IMR-90 (cell line): ENCODE data around the gene IL16. TPM values are rescaled to one million over a fixed set of nuclear protein-coding genes. Genes with fewer than 3 reads are reported as not detected.

Source experiments
- ATAC-seq: fragments of 200-7000 bp; cut with Tn5 transposase; 2 replicates; pipeline ENCODE4 v1.9.1; 2020; ENCODE audit warnings: low read depth, mild to moderate bottlenecking, moderate library complexity
- BruUV-seq: library from RNA; stranded (reverse); fragments of 400-500 nt; replicated peaks from 2 replicates; lab custom pipeline; 2021; lab: Mats Ljungman, UMichigan
- CTCF ChIA-PET: fragments of 300-600 bp; formaldehyde crosslinking; extraction: SDS; loops from one replicate; lab custom pipeline; 2021; ENCODE audit warnings: antibody characterized with exemption; lab: Yijun Ruan, JAX
- POLR2A ChIA-PET: fragments of 300-600 bp; sonication (Branson Sonifier 250); formaldehyde crosslinking; loops from one replicate; lab custom pipeline; 2022; ENCODE audit warnings: antibody characterized with exemption; ENCODE audit not compliant: unreplicated experiment; lab: Charles Lee
- DNase-seq: peaks from one replicate; pipeline ENCODE4 v3.0.0; 2013
- H2AFZ ChIP-seq: replicated peaks from 2 replicates; pipeline ENCODE3; 2013; ENCODE audit warnings: low read length, mild to moderate bottlenecking; ENCODE audit not compliant: poor library complexity
- H2AK5ac ChIP-seq: 2 replicates; pipeline ENCODE4 v1.6.1; 2013; ENCODE audit warnings: low read depth, low read length, inconsistent platforms
- H2AK9ac ChIP-seq: replicated peaks from 2 replicates; pipeline ENCODE3; 2013; ENCODE audit warnings: mild to moderate bottlenecking, low read depth, low read length, moderate library complexity; ENCODE audit not compliant: poor library complexity
- H2BK120ac ChIP-seq: 2 replicates; pipeline ENCODE4 v1.6.1; 2013; ENCODE audit warnings: low read depth, low read length, inconsistent platforms
- H2BK15ac ChIP-seq: 3 replicates; pipeline ENCODE4 v1.6.1; 2013; ENCODE audit warnings: low read depth, low read length, inconsistent platforms
- H2BK20ac ChIP-seq: 2 replicates; pipeline ENCODE4 v1.6.1; 2013; ENCODE audit warnings: low read depth, mild to moderate bottlenecking, inconsistent platforms, low read length, moderate library complexity
- H2BK5ac ChIP-seq: 2 replicates; pipeline ENCODE4 v1.6.1; 2013; ENCODE audit warnings: mild to moderate bottlenecking, low read depth, low read length, inconsistent platforms; ENCODE audit not compliant: poor library complexity, severe bottlenecking
- H3K14ac ChIP-seq: replicated peaks from 2 replicates; pipeline ENCODE4 v1.6.1; 2013; ENCODE audit warnings: low read depth, low read length, inconsistent platforms
- H3K18ac ChIP-seq: 2 replicates; pipeline ENCODE4 v1.6.1; 2013; ENCODE audit warnings: low read depth, low read length, control low read depth
- H3K23ac ChIP-seq: 2 replicates; pipeline ENCODE4 v1.6.1; 2013; ENCODE audit warnings: low read depth, low read length, inconsistent platforms
- H3K27ac ChIP-seq: 2 replicates; pipeline ENCODE4 v1.5.1; 2013; ENCODE audit warnings: mild to moderate bottlenecking, control low read depth, low read length; ENCODE audit not compliant: insufficient read depth
- H3K27me3 ChIP-seq: 2 replicates; pipeline ENCODE4 v1.6.1; 2013; ENCODE audit warnings: low read length; ENCODE audit not compliant: control insufficient read depth, insufficient read depth
- H3K36me3 ChIP-seq: 2 replicates; pipeline ENCODE4 v1.6.1; 2013; ENCODE audit warnings: low read length, mixed read lengths; ENCODE audit not compliant: control insufficient read depth, insufficient read depth
- H3K4ac ChIP-seq: 2 replicates; pipeline ENCODE4 v1.6.1; 2013; ENCODE audit warnings: low read depth, low read length, inconsistent platforms
- H3K4me1 ChIP-seq: 2 replicates; pipeline ENCODE4 v1.6.1; 2013; ENCODE audit warnings: low read length, mixed read lengths; ENCODE audit not compliant: control insufficient read depth, insufficient read depth
- H3K4me2 ChIP-seq: 2 replicates; pipeline ENCODE4 v1.6.1; 2013; ENCODE audit warnings: low read depth, mild to moderate bottlenecking, control low read depth, low read length, moderate library complexity
- H3K4me3 ChIP-seq: 2 replicates; pipeline ENCODE4 v1.5.1; 2013; ENCODE audit warnings: low read depth, mild to moderate bottlenecking, control low read depth, low read length, moderate library complexity; ENCODE audit not compliant: insufficient read depth
- H3K56ac ChIP-seq: 2 replicates; pipeline ENCODE4 v1.6.1; 2013; ENCODE audit warnings: low read length, inconsistent platforms; ENCODE audit not compliant: insufficient read depth; ENCODE audit errors: extremely low read depth
- H3K79me1 ChIP-seq, 2 experiments: 2 replicates each; pipeline ENCODE4 v1.6.1; 2013; ENCODE audit warnings: low read length in 2 of 2, inconsistent platforms in 1 of 2, low read depth in 1 of 2
- H3K9ac ChIP-seq: 2 replicates; pipeline ENCODE4 v1.6.1; 2013; ENCODE audit warnings: low read depth, low read length, control low read depth
- H3K9me1 ChIP-seq: 2 replicates; pipeline ENCODE4 v1.6.1; 2013; ENCODE audit warnings: low read length, inconsistent platforms; ENCODE audit not compliant: insufficient read depth
- H3K9me3 ChIP-seq: 2 replicates; pipeline ENCODE4 v1.6.1; 2013; ENCODE audit warnings: low read length; ENCODE audit not compliant: control insufficient read depth, insufficient read depth
- H4K20me1 ChIP-seq: 2 replicates; pipeline ENCODE4 v1.6.1; 2013; ENCODE audit warnings: low read length, inconsistent platforms; ENCODE audit not compliant: insufficient read depth
- H4K5ac ChIP-seq: 2 replicates; pipeline ENCODE4 v1.6.1; 2013; ENCODE audit warnings: mild to moderate bottlenecking, low read depth, low read length, control low read depth
- H4K8ac ChIP-seq, 2 experiments: 2 replicates each; pipeline ENCODE4 v1.6.1; 2013; ENCODE audit warnings: low read depth in 2 of 2, low read length in 2 of 2, control low read depth in 1 of 2, inconsistent platforms in 1 of 2
- H4K91ac ChIP-seq: 2 replicates; pipeline ENCODE4 v1.6.1; 2013; ENCODE audit warnings: low read depth, low read length, inconsistent platforms; ENCODE audit not compliant: insufficient read depth
- CEBPB ChIP-seq: IDR thresholded peaks from 2 replicates; pipeline ENCODE4 v1.6.1; 2012; ENCODE audit warnings: low read depth, low read length, improper control_type of control experiment
- CHD1 ChIP-seq: IDR thresholded peaks from 2 replicates; pipeline ENCODE4 v1.6.1; 2012; ENCODE audit warnings: low read depth, low read length, improper control_type of control experiment
- CTCF ChIP-seq: conservative IDR thresholded peaks from 2 replicates; pipeline ENCODE4 v1.5.1; 2012; ENCODE audit warnings: mild to moderate bottlenecking, low read depth, low read length, improper control_type of control experiment
- ELK1 ChIP-seq: fragments of 150-350 bp; IDR thresholded peaks from 2 replicates; pipeline ENCODE4 v1.6.1; 2016; ENCODE audit warnings: low read depth, mild to moderate bottlenecking, low read length, moderate library complexity, borderline replicate concordance
- MAFK ChIP-seq: IDR thresholded peaks from 2 replicates; pipeline ENCODE4 v1.6.1; 2012; ENCODE audit warnings: low read depth, low read length, improper control_type of control experiment
- MAZ ChIP-seq: IDR thresholded peaks from 2 replicates; pipeline ENCODE4 v1.6.1; 2012; ENCODE audit warnings: low read depth, mild to moderate bottlenecking, low read length, improper control_type of control experiment, moderate library complexity, borderline replicate concordance
- MXI1 ChIP-seq: IDR thresholded peaks from 2 replicates; pipeline ENCODE4 v1.6.1; 2012; ENCODE audit warnings: low read depth, mild to moderate bottlenecking, low read length, moderate library complexity, borderline replicate concordance
- NFE2L2 ChIP-seq: fragments of 150-350 bp; IDR thresholded peaks from 2 replicates; pipeline ENCODE4 v1.6.1; 2016; ENCODE audit warnings: low read depth, mild to moderate bottlenecking, low read length
- POLR2A ChIP-seq: IDR thresholded peaks from 2 replicates; pipeline ENCODE4 v1.6.1; 2012; ENCODE audit warnings: mild to moderate bottlenecking, low read depth, low read length
- RCOR1 ChIP-seq: IDR thresholded peaks from 2 replicates; pipeline ENCODE4 v1.6.1; 2012; ENCODE audit warnings: mild to moderate bottlenecking, low read length, improper control_type of control experiment; ENCODE audit not compliant: insufficient replicate concordance
- RFX5 ChIP-seq: IDR thresholded peaks from 2 replicates; pipeline ENCODE4 v1.8.0; 2012; ENCODE audit warnings: low read depth, mild to moderate bottlenecking, low read length, moderate library complexity
- SMC3 ChIP-seq: fragments of 150-350 bp; IDR thresholded peaks from 2 replicates; pipeline ENCODE4 v1.6.1; 2016; ENCODE audit warnings: low read depth, mild to moderate bottlenecking, antibody characterized with exemption, low read length, moderate library complexity
- WGBS, 2 experiments: methylation state at CpG; one replicate each; pipeline versions ENCODE4 v1.1.5 to v1.1.7; 2013; ENCODE audit warnings: missing lambda C conversion rate in 2 of 2; ENCODE audit not compliant: insufficient read length in 1 of 2; ENCODE audit errors: extremely low coverage in 2 of 2; 5-methylcytosine and 5-hydroxymethylcytosine counted together
- dilution Hi-C: fragments of 300-500 bp; cut with HindIII; formaldehyde crosslinking; loops from one replicate; pipeline ENCODE4 v1.14.3; 2018; ENCODE audit warnings: low sequenced_read_pairs; ENCODE audit not compliant: unreplicated experiment
- in situ Hi-C: fragments of 300-500 bp; cut with MboI; formaldehyde crosslinking; loops from 3 replicates; pipeline ENCODE4 v1.14.3; 2019; ENCODE audit warnings: low sequenced_read_pairs, inconsistent platforms, mixed read lengths
- intact Hi-C: fragments of 100-400 bp; cut with micrococcal nuclease; formaldehyde crosslinking; loops from 2 replicates; pipeline ENCODE4 v1.10.0; 2022
- polyA plus RNA-seq, 3 experiments: library from polyadenylated mRNA; depleted of rRNA; stranded (reverse); fragments of >200 nt; gene quantifications; 2 replicates each; pipeline ENCODE4 v1.2.3, GENCODE V29; 2012; ENCODE audit warnings: low replicate concordance in 1 of 3
- total RNA-seq: library from RNA; depleted of rRNA; stranded (reverse); fragments of >200 nt; gene quantifications from 2 replicates; pipeline ENCODE4 v1.2.3, GENCODE V29; 2012
- TF ChIP-seq, protein P1 (sequence below): fragments of 150-350 bp; IDR thresholded peaks from 2 replicates; pipeline ENCODE4 v1.6.1; 2017; ENCODE audit warnings: mild to moderate bottlenecking, antibody characterized with exemption, low read length, low read depth

The IL16 gene
- total and polyA plus RNA-seq, 2 of the 4 experiments (the other 2 are of a cell fraction) = 0.18 to 0.27 TPM

DNA sequence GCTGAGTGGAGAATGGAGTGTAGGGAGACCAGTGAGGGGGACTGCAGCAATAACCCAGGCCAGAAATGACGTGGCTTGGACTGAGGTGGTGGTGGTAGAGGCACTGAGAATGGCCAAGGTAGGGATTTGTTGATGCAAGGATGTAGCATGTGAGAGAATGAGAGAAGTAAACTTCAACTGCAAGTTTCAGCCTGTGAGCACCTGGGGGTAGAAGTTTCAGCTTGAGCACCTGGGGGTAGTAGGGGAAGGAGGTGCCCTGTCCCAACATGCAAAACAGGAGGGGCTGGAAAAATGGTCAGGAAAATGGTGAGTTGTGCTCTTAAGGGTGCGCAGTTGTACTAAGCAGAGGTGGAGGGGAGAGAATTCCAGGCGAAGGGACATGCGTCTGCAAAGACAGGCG, 31.0 kb downstream of the IL16 start:
- in situ Hi-C loops (no loop called here), dilution Hi-C loops (no loop called here), intact Hi-C loops (no loop called here)
- no TSS peak for BruUV-seq
- H3K79me1 ChIP-seq = no peaks in the 10 kb centered on the region
- no peak overlapping the region for H3K18ac ChIP-seq
- no peaks in the 10 kb centered on the region for H3K9me1 ChIP-seq
- H2BK20ac ChIP-seq = no peak overlapping the region
- no peak overlapping the region for H2BK5ac ChIP-seq
- H3K9ac ChIP-seq = no peak overlapping the region
- no peak for TF ChIP-seq MXI1
- no peak for TF ChIP-seq CEBPB
- TF ChIP-seq RCOR1 = no peak
- no peak for TF ChIP-seq CTCF
- TF ChIP-seq, protein P1, sequence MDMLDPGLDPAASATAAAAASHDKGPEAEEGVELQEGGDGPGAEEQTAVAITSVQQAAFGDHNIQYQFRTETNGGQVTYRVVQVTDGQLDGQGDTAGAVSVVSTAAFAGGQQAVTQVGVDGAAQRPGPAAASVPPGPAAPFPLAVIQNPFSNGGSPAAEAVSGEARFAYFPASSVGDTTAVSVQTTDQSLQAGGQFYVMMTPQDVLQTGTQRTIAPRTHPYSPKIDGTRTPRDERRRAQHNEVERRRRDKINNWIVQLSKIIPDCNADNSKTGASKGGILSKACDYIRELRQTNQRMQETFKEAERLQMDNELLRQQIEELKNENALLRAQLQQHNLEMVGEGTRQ = no peak
- no peak for TF ChIP-seq POLR2A
- TF ChIP-seq MAZ = no peak
- TF ChIP-seq CHD1 = no peak
- no peak for TF ChIP-seq SMC3
- no peak for TF ChIP-seq NFE2L2
- no peak for TF ChIP-seq RFX5
- TF ChIP-seq MAFK = no peak
- no peak for TF ChIP-seq ELK1
- no peak overlapping the region for H3K4me3 ChIP-seq
- ATAC-seq = no peak
- no peak overlapping the region for H3K27ac ChIP-seq
- H4K5ac ChIP-seq = no peak overlapping the region
- H3K36me3 ChIP-seq = peaks cover 4% of the 10 kb centered on the region; the same call in 1 of the 2 replicates
- H3K14ac ChIP-seq = no peak overlapping the region
- H2BK15ac ChIP-seq = no peak overlapping the region
- 80% methylated on average over 4 of the region's 5 CpGs; no CpG with 5 or more reads in 1 of the 2 experiments for WGBS, 2 experiments
- no peak overlapping the region for H4K8ac ChIP-seq
- ChIA-PET POLR2A (no interaction called here), CTCF (no interaction called here)
- H3K4me1 ChIP-seq = peaks cover 2% of the 10 kb centered on the region; the same call in 1 of the 2 replicates
- H3K23ac ChIP-seq = no peak overlapping the region
- H2BK120ac ChIP-seq = no peak overlapping the region
- H2AK9ac ChIP-seq = no peak overlapping the region
- H4K20me1 ChIP-seq = no peaks in the 10 kb centered on the region
- no peak overlapping the region for H3K4me2 ChIP-seq
- DNase-seq = no peak
- H3K4ac ChIP-seq = no peak overlapping the region
- H2AFZ ChIP-seq = no peak overlapping the region
- H3K27me3 ChIP-seq = no peaks in the 10 kb centered on the region
- no peak overlapping the region for H4K91ac ChIP-seq
- no peak overlapping the region for H3K56ac ChIP-seq
- H3K9me3 ChIP-seq = no peaks in the 10 kb centered on the region
- H2AK5ac ChIP-seq = no peak overlapping the region
